Endometrium (tissue), 2 donors: ENCODE measurements around the gene BMS1.
"Not testable (repeated sequence)": the region's sequence is repeated elsewhere in the genome, so short reads cannot be mapped to it uniquely, and the experiment has no call there.

Experiments used
- FAIRE-seq: peaks from 2 replicates; lab custom pipeline; 2012; peaks lifted over from hg19 to GRCh38; lab: Jason Lieb, UNC
- donor health status: control.
- donor health status: control.

Gene BMS1, protein sequence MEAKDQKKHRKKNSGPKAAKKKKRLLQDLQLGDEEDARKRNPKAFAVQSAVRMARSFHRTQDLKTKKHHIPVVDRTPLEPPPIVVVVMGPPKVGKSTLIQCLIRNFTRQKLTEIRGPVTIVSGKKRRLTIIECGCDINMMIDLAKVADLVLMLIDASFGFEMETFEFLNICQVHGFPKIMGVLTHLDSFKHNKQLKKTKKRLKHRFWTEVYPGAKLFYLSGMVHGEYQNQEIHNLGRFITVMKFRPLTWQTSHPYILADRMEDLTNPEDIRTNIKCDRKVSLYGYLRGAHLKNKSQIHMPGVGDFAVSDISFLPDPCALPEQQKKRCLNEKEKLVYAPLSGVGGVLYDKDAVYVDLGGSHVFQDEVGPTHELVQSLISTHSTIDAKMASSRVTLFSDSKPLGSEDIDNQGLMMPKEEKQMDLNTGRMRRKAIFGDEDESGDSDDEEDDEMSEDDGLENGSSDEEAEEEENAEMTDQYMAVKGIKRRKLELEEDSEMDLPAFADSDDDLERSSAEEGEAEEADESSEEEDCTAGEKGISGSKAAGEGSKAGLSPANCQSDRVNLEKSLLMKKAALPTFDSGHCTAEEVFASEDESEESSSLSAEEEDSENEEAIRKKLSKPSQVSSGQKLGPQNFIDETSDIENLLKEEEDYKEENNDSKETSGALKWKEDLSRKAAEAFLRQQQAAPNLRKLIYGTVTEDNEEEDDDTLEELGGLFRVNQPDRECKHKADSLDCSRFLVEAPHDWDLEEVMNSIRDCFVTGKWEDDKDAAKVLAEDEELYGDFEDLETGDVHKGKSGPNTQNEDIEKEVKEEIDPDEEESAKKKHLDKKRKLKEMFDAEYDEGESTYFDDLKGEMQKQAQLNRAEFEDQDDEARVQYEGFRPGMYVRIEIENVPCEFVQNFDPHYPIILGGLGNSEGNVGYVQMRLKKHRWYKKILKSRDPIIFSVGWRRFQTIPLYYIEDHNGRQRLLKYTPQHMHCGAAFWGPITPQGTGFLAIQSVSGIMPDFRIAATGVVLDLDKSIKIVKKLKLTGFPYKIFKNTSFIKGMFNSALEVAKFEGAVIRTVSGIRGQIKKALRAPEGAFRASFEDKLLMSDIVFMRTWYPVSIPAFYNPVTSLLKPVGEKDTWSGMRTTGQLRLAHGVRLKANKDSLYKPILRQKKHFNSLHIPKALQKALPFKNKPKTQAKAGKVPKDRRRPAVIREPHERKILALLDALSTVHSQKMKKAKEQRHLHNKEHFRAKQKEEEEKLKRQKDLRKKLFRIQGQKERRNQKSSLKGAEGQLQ

DNA sequence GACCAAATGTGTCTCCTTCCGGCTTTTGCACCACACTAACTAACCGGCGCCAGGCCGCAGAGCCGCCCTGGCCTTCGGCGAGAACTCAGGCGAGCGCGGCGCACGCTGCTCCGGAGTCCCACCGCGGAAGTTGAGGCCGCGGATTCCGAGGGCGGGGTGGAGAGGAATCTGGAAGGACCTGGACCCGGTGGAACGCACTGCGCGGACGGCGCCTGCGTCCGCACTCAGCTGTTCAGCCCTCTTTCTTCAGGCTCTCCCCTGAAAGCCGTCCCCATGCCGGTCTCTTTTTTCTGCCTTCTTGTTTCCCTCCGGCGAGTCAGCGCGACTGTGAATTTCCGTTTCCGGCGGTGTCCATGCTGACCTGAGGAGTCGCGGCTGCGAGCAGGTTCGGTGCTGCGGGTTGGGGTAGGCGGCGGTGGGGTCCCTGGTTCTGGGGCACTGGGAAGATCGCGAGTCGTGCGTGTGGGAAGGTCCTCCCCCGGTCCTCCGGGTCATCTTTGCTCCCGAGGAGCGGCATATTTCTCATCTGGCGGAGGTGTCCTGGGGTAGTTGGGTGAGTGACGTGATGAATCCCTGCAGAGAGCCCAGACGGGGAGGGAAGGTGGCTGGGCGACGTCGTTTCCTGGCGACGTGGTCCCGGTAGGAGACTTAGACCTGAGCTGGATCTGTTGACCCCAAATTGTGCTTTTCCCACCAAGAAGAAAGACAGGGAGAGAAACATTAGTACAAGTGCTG is at the start of gene BMS1:
BMS1 (plus strand) TSS at position 350 of the 735 bp plus-strand sequence. CDS start 1,600 bp downstream, outside the sequence.
- no peak for FAIRE-seq

DNA sequence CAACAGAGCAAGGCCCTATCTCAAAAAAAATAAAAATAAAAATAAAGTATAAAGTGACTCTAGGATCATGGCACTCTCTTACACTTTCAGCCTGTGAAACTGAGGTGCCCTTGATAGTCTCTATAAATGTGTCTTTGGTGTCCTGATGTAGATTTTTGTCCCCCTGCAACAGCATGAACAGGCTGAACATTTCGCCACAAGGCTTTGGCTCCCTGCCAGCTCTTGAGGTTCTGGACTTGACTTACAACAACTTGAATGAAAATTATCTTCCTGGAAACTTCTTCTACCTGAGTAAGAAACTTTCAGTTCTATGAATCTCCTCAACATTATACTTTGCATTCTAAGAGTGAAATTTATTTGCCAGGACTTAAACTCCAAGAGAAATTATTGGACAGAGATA is 48.1 kb upstream of the BMS1 start:
- FAIRE-seq: no peak

DNA sequence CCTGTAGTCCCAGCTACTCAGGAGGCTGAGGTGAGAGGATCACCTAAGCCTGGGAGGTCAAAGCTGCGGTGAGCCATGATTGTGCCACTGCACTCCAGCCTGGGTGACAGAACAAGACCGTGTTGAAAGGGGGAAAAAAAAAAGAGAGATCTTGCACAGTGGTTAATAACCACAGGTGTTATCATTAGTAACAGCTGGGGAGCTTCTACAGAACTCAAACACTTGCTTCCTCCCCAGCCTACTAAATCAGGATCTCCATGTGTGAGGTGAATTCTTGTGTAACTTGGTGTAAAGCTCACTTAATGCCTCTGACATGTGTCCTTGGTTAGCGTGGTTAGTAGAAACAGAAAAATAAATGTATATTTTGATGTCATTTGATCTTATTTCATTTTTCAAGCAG is 43.9 kb upstream of the BMS1 start:
- FAIRE-seq: no peak

DNA sequence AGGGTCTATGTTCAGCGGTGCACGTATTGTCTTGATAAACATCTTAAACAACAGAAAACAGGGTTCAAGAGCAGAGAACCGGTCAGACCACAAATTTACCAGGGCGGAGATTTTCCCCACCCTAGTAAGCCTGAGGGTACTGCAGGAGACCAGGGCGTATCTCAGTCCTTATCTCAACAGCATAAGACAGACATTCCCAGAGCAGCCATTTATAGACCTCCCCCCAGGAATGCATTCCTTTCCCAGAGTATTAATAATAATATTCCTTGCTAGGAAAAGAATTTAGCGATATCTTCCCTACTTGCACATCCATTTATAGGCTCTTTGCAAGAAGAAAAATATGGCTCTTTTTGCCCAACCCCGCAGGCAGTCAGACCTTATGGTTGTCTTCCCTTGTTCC is 41.1 kb upstream of the BMS1 start:
- FAIRE-seq: not testable (repeated sequence)

DNA sequence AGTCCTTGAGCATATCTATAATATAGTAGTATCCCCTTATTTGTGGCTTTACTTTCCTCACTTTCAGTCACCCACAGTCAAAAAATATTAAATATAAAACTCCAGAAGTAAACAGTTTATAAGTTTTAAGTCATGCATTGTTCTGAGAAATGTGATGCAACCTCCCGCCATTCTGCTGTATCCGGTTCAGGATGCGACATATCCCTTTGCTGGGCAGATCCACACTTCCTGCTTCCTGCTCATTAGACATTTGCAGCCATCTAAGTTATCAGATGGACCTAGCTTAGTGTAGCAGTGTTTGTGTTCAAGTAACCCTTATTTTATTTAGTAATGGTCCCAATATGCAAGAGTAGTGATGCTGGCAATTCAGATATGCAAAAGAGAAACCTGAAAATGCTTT is 38.9 kb upstream of the BMS1 start:
- FAIRE-seq: no peak

DNA sequence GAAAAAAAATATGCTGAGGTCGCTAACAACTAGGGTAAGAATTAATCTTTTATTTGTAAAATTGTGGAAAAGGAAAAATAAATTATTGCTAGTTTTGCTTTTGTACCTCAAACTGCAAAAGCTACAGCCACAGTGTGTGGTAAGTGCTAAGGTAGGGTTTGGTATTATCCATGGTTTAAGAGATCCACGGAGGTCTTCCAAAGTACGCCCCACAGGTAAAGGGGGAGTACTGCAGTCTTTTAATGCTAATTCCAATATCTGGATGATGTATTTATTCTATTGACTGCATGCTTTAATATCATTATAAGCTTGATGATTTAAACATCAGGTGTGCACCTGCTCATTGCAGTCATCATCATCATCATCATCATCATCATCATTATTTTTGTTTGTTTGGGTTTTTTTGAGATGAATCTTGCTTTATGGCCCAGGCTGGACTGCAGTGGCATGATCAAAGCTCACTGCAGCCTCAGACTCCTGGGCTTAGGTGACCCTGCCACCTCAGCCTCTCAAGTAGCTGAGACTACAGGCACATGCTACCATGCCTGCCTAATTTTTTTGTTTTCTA is 38.4 kb upstream of the BMS1 start:
- no peak for FAIRE-seq

DNA sequence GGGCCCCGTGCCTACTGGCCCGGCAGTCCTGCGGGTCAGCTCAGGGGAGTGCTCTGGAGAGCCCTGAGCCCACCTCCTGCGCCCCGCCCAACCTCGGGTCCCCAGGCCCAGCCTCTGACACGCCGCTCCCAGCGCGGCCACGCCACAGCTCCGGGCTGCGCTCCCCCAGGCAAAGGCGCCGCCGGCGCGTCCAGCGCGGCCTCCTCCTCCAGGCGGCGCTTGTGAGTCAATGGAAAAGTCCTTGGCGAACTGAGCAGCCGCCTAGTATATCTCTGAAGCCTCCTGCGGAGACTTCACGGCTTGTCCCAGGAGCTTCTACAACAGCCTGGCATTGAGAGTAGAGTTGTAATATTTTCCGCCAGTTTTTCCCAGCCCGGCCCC is 29.5 kb upstream of the BMS1 start:
- no peak for FAIRE-seq

DNA sequence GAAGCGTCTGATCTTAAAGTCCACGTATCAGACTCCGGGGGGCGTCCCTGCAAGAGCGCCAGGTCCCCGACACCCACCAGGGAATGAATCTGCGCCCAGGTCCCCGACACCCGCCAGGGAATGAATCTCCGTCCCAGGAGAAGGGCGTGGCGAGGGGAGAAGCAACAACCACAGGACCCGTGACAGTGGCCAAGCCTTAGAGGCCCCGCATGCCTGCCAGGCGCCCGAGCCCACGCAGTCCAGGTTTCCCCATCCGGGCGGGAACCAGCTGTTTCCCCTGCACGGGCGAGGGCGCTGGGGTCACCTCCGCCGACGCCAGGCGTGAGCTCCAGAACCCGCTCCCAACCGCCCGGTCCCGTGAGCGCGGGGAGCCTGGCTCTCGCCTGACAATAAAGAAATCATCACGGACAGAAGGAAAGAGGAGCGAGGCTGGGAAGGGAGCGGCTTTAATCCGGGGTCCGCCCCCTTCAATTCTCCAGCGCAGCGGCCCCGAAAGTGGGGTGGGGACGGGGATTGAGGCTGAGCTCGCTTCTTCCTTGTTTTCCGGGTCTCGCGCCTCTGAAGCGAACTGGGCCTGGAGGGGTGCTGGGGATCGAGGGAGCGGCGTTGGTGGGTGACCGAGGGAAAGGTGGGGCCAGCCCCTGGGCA is 29.0 kb upstream of the BMS1 start:
- FAIRE-seq: no peak

DNA sequence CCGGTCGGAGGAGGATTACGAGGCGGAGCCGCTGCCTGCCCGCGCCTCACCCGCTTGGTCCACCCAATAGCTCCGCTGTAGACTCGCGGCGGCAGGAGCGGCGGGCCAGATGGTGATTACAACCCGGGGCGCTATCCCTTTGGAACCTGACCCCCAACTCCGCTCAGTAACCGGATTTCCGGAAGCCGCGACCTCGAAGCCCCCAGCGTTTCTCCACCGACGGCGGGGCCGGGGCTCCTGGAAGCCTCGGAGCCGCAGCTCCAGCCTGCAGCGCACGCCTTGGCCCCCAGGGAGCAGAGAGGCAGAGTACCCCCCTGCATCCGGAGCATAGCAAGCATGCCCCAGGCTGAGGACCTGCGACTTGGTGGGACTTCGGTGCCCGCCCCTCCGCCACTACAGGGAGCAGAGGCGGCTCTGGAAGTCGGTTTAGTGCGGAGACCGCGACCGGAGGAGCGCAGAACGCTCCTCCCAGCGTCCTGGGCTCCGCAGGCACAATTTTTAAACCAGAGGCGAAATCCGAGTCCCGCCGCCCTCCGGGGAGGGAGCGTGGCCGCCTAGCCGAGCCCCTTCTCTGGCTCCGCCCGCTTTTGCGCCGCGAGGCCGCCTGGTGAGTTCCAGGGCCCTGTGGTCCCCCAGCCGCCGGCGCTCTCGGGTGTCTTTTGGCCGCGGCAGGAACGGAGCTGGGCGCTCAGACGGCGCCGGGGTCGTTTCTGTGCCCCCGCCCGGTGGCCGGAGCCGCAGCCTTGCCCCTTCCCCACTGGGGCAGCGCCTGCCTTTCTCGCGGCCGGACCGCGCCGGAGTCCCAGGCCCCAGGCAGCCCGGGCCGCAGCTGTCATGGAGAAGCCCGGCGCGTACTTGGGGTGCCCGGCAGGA is 28.2 kb upstream of the BMS1 start:
- FAIRE-seq: no peak

DNA sequence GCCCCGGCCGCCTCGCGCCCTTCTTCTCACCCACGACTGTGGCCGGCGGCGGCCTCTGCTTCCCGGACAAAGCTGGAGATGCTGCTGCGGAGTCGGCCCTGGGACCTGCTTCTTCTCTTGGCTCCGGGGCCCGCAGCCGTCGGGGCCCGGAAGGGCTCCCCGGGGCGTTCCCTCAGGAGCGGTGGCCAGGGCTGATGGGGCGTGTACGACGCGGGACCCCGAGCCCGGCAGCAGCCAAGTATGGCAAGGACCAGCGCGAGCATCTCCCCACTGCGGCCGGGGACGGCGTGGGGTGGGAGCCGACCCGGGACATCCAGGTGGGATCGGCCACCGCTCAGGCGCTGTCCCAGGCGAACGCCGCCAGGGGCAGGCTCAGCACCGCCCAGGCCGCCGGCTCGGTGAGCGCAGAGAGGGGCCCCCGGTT is 27.6 kb upstream of the BMS1 start:
- no peak for FAIRE-seq

DNA sequence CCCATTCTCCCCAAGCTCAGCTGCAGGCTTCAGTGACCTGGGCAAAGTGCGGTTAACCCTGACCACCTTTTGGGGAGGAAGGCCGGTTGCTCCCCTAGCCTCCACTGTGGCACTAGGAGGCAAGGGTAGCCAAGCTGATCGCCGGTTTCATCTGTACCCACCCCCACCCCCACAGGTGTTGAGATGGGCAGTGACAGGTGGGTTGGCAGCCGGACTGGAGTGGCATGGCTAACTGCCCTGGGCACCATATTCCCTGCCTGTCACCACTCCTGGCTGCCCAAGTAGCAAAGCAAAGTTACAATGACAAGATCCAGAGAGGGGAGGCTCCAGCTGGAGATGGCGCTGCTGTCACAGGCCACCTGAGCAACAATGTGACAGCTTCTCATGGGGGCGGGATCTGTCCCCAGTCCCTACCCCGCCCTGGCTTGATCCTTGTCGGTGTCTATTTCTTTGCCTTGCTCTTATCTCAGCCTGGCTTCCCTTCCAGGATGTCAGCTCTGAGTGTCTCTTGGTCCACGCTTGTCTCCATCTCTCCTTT is 27.0 kb upstream of the BMS1 start:
- FAIRE-seq: no peak

DNA sequence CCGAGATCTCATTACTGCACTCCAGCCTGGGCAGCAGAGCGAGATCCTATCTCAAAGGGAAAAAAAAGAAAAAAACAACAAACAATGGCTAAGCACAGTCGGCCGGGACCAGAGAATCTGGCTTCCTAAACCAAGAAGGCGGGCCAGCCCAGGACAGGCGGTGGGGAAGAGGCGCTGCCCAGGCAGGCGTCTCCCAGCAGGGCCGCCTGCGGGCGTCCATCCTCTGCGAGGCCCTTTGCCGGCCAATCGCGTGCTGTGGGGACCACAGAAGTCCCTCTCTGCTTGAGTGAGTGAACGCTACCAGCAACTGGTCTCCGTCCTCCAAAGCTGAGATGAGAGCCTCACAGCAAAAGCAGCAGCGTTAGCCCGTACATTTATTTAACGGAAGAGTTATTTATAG is 14.7 kb upstream of the BMS1 start:
- FAIRE-seq: no peak

DNA sequence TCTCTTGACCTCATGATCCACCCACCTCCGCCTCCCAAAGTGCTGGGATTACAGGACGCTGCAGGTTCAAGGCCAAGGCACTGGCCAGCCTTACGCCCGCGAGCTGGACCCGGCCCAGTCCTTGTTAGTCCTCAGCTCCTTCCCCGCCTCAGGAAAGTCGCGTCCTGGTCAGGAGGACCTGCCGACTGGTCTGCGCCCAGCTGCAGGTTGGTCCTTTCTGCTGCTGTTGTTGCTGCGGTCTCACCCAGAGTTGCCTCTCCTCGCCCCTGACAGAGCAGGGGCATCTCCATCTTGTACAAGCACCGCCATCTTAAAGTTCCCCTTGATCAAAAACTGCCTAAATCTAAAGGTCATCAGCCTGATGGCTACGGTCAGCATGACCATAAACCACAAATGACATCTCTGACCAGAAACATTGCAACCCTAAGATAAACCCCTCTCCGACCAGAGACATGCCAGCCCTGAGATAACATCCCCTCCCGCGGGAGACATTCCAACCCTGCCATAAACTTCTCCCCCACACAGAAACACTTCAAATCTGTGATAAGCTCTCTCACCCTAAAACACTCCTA is 13.9 kb upstream of the BMS1 start:
- no peak for FAIRE-seq

DNA sequence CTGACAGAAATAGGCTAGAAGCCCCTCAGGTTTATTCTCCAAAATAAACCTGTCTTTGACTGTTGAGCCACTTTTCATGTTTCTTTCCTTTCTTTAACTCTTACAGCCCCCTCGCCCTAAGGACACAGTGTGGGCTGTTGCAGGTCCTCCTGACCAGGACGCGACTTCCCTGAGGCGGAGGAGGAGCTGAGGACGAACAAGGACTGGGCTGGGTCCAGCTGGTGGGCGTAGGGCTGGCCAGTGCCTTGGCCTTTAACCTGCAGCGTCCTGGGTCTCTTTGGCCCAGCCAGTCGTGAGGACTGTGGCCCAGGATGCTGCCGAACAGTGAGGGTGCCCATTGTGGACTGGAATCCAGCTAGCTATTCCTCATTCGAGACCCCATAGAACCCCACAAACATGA is 13.4 kb upstream of the BMS1 start:
- FAIRE-seq: no peak

DNA sequence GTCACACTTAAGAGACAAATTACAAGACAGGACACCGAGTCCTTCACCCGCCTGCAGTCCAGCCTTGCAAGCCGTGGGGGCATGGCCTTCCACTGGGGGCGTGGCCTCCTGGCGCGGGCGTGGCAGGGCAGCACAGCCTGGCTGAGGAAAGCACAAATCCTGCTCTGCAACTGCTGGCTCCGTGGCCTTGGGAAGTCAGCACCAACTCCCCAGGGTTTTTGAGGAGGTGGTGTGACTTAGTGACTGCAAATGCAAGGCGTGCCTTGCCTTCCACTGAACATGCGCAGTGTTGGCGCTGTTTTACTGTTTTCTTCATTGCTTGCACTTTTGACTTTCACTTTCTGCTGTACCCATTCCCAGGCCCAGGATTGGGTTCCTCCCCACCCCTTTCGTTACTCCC is 12.9 kb upstream of the BMS1 start:
- no peak for FAIRE-seq

DNA sequence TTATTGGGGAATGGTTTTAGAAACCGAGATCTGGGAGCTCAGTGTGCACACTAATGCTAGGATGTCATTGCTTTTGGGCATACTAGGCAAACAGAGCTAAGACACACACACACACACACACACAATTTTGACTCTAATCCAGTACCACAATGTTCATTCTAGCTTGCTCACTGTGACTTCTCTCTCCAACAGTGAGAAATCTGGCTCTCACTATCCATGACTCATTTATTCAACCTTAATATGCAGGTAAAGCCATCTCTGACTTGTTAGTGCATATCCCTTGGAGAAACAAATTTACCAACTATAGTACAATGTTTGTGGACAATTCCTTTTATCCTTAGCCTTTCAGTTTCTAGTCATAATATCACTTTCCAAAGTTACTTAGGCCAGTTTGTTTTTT is 5.9 kb upstream of the BMS1 start:
- FAIRE-seq: no peak

DNA sequence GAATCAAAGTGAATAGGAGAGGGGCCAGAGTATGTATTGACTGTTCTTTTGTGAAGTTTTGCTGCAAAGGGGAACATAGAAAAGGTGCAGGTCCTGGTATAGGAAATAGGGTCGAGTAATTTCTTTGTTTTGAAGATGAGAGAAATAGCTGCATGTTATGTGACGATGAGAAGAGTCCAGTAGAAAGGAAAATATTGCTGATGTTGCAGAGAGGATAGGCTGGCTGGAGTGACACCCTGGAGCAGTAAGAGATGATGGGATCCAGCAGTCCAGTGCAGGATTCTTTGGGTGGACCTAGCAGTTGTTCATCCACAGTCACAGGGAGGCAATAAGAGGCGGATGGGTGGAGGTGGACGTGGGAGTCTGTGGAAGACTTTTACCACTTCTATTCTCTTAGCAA is 2.1 kb upstream of the BMS1 start:
- FAIRE-seq: no peak

DNA sequence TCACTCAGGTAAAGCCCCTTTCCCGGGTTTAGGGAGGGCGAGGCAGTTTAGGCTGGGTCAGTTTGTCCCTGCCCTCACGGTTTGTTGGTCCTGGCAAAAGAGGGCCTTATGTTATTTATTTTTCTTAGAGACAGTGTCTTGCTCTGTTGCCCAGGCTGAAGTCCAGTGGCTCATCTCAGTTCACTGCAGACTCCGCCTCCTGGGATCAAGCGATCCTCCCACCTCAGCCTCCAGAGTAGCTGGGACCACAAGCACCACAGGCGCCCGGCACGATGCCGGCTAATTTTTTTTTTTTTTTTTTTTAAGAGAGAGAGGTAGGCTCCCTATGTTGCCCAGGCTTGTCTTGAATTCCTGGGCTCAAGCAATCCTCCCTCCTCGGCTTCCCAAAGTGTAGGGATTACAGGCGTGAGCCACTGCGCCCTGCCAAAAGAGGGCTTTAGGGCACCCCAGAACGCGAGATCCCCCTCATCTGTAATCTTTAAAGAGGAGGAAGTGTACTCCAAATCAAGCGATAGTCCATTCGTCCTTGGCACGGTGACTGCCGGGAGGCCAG is 626 bp upstream of the BMS1 start:
- no peak for FAIRE-seq

DNA sequence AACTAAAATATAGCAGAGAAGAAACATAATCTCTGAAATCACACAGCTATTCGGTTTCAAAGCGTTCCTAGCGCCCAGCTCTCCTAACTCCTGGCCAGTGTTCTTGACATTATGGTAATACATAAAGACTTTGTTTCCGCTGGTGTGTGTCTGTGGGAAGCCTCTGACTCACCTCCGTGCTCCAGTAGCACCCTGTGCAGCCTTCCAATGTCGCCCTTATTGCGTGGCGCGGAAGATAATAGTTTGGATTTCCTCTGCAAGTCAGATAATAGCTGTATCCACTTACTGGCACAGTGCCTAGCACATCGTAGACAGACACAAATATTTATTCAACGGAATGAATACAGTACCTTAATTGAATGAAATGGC is 570 bp downstream of the BMS1 start:
- no peak for FAIRE-seq
